A549 (cell line): Measurements from ENCODE around the gene STXBP2. TPM values are rescaled to one million over a fixed set of nuclear protein-coding genes. Genes with fewer than 3 reads are reported as not detected.

Experiments used
- ATAC-seq, 2 experiments: fragments of 200-7000 bp in 1 of 2; fragments of >200 bp in 1 of 2; cut with Nextera tagmentation in 1 of 2; cut with Tn5 transposase in 1 of 2; 3 replicates each; pipeline versions ENCODE4 v1.8.0 to v1.9.1; 2018 to 2020; ENCODE audit warnings: mild to moderate bottlenecking in 1 of 2, moderate library complexity in 1 of 2
- CTCF ChIA-PET: fragments of 300-600 bp; sonication (Branson Sonifier 250); formaldehyde crosslinking; extraction: SDS; loops from one replicate; lab custom pipeline; 2021; ENCODE audit warnings: antibody characterized with exemption, inconsistent platforms; lab: Yijun Ruan, JAX
- POLR2A ChIA-PET: fragments of 350-600 bp; formaldehyde crosslinking; extraction: SDS; loops from one replicate; lab custom pipeline; 2021; ENCODE audit warnings: antibody characterized with exemption, inconsistent platforms; lab: Yijun Ruan, JAX
- DNase-seq, 2 experiments: peaks; one replicate each; pipeline versions ENCODE4 v3.0.0 to v3.0.0-alpha.2; 2011 to 2016; ENCODE audit warnings: low read depth in 1 of 2, low spot score in 1 of 2
- FAIRE-seq: peaks from 2 replicates; lab custom pipeline; 2011; peaks lifted over from hg19 to GRCh38; lab: Jason Lieb, UNC
- H3K27ac ChIP-seq, 2 experiments: fragments of >200 bp; sonication (Bioruptor Twin); formaldehyde crosslinking; 3 replicates each; pipeline ENCODE4 v1.5.1; 2016 to 2017
- H3K4me1 ChIP-seq: fragments of >200 bp; sonication (Bioruptor Twin); formaldehyde crosslinking; 3 replicates; pipeline ENCODE4 v1.6.1; 2016
- H3K4me2 ChIP-seq: fragments of >200 bp; sonication (Bioruptor Twin); formaldehyde crosslinking; 3 replicates; pipeline ENCODE4 v1.6.1; 2016
- H3K4me3 ChIP-seq: fragments of >200 bp; sonication (Bioruptor Twin); formaldehyde crosslinking; 3 replicates; pipeline ENCODE4 v1.5.1; 2016
- H3K9me3 ChIP-seq: fragments of >200 bp; sonication (Bioruptor Twin); formaldehyde crosslinking; 3 replicates; pipeline ENCODE4 v1.6.1; 2016
- CBX2 ChIP-seq: fragments of 200-600 bp; sonication (generic); IDR thresholded peaks from 2 replicates; pipeline ENCODE4 v1.6.1; 2016; ENCODE audit warnings: low read depth, mild to moderate bottlenecking, borderline replicate concordance
- E2F6 ChIP-seq: IDR thresholded peaks from 2 replicates; pipeline ENCODE4 v1.6.1; 2012; ENCODE audit warnings: low read depth, borderline replicate concordance
- EHF ChIP-seq: fragments of 250-450 bp; sonication (Bioruptor Pico); IDR thresholded peaks from 2 replicates; pipeline ENCODE4 v1.5.0; 2020; ENCODE audit warnings: mild to moderate bottlenecking
- EP300 ChIP-seq, 2 experiments: fragments of >200 bp; sonication (Bioruptor Twin); formaldehyde crosslinking; IDR thresholded peaks; 2 replicates in 1 of 2; 3 replicates in 1 of 2; pipeline ENCODE4 v1.6.1; 2016 to 2017
- ESRRA ChIP-seq: fragments of 150-350 bp; IDR thresholded peaks from 2 replicates; pipeline ENCODE4 v1.6.1; 2014; ENCODE audit warnings: mild to moderate bottlenecking, low read length, borderline replicate concordance
- HES2 ChIP-seq: fragments of >200 bp; sonication (Bioruptor Twin); formaldehyde crosslinking; IDR thresholded peaks from 2 replicates; pipeline ENCODE4 v1.6.1; 2016
- HEYL ChIP-seq: fragments of 250-450 bp; sonication (Bioruptor Pico); IDR thresholded peaks from 2 replicates; pipeline ENCODE4 v1.8.0; 2021; ENCODE audit warnings: mild to moderate bottlenecking, moderate library complexity
- HOXA7 ChIP-seq: fragments of 250-450 bp; sonication (Bioruptor Pico); IDR thresholded peaks from 2 replicates; pipeline ENCODE4 v1.5.0; 2020; ENCODE audit warnings: mild to moderate bottlenecking, moderate library complexity
- JUNB ChIP-seq: fragments of >200 bp; sonication (Bioruptor Twin); formaldehyde crosslinking; IDR thresholded peaks from 2 replicates; pipeline ENCODE4 v1.6.1; 2016
- MAZ ChIP-seq: fragments of 150-350 bp; IDR thresholded peaks from 2 replicates; pipeline ENCODE4 v1.6.1; 2014; ENCODE audit warnings: antibody characterized with exemption, low read depth, low read length, borderline replicate concordance
- MYC ChIP-seq: IDR thresholded peaks from 2 replicates; pipeline ENCODE4 v1.6.1; 2012; ENCODE audit warnings: mild to moderate bottlenecking, inconsistent platforms, low read length, improper control_type of control experiment, borderline replicate concordance
- NPAS2 ChIP-seq: fragments of 250-450 bp; sonication (Bioruptor Pico); IDR thresholded peaks from 2 replicates; pipeline ENCODE4 v1.8.0; 2022; ENCODE audit warnings: mild to moderate bottlenecking, moderate library complexity, borderline replicate concordance
- NR3C1 ChIP-seq: fragments of >200 bp; sonication (Bioruptor Twin); formaldehyde crosslinking; IDR thresholded peaks from 3 replicates; pipeline ENCODE4 v1.6.1; 2017
- POLR2A ChIP-seq: IDR thresholded peaks from 2 replicates; pipeline ENCODE4 v1.6.1; 2012; ENCODE audit warnings: mild to moderate bottlenecking, low read length
- REST ChIP-seq: fragments of 200-600 bp; sonication (generic); IDR thresholded peaks from 2 replicates; pipeline ENCODE4 v1.6.1; 2016; ENCODE audit warnings: antibody characterized with exemption, mild to moderate bottlenecking, moderate library complexity
- RFX5 ChIP-seq: fragments of 450-650 bp; IDR thresholded peaks from 2 replicates; pipeline ENCODE4 v1.7.1; 2014; ENCODE audit warnings: antibody characterized with exemption, mild to moderate bottlenecking, moderate library complexity
- SREBF2 ChIP-seq: fragments of 450-650 bp; IDR thresholded peaks from 2 replicates; pipeline ENCODE4 v1.6.1; 2014; ENCODE audit warnings: mild to moderate bottlenecking, moderate library complexity
- TFCP2L1 ChIP-seq: fragments of 250-450 bp; sonication (Bioruptor Pico); IDR thresholded peaks from 2 replicates; pipeline ENCODE4 v1.5.0; 2021; ENCODE audit warnings: mild to moderate bottlenecking
- TP53 ChIP-seq: fragments of 250-450 bp; sonication (Bioruptor Pico); IDR thresholded peaks from 2 replicates; pipeline ENCODE4 v1.5.0; 2021; ENCODE audit warnings: mild to moderate bottlenecking, moderate library complexity
- ZC3H11A ChIP-seq: fragments of 450-650 bp; IDR thresholded peaks from 2 replicates; pipeline ENCODE4 v1.6.1; 2014; ENCODE audit warnings: antibody characterized with exemption, mild to moderate bottlenecking
- ZFP36 ChIP-seq: fragments of 450-650 bp; IDR thresholded peaks from 2 replicates; pipeline ENCODE4 v1.6.1; 2014; ENCODE audit warnings: borderline replicate concordance; ENCODE audit not compliant: partially characterized antibody
- ZNF302 ChIP-seq: fragments of 250-450 bp; sonication (Bioruptor Pico); IDR thresholded peaks from 2 replicates; pipeline ENCODE4 v1.9.0; 2021; ENCODE audit warnings: inconsistent platforms, mild to moderate bottlenecking, moderate library complexity
- WGBS: methylation state at CpG from one replicate; pipeline ENCODE4 v1.1.6; 2017; ENCODE audit errors: missing lambda C conversion rate; 5-methylcytosine and 5-hydroxymethylcytosine counted together
- polyA plus RNA-seq, 4 experiments: library from polyadenylated mRNA; depleted of rRNA in 3 of 4; stranded (reverse); fragments of >200 nt; fragmentation: RNase III in 1 of 4; extraction: RNeasy Plus Mini Kit Qiagen cat#74134 plus additional on column Dnase treatment in 1 of 4; gene quantifications; 2 replicates in 3 of 4; 3 replicates in 1 of 4; pipeline ENCODE4 v1.2.3, GENCODE V29; 2011 to 2017
- TF ChIP-seq, protein P1 (sequence below): fragments of 250-450 bp; sonication (Bioruptor Pico); IDR thresholded peaks from 2 replicates; pipeline ENCODE4 v1.5.0; 2021; ENCODE audit warnings: mild to moderate bottlenecking, moderate library complexity, borderline replicate concordance
- TF ChIP-seq, protein P2 (sequence below): fragments of 250-450 bp; sonication (Bioruptor Pico); IDR thresholded peaks from 2 replicates; pipeline ENCODE4 v1.5.0; 2020; ENCODE audit warnings: low read depth, mild to moderate bottlenecking, moderate library complexity
- TF ChIP-seq, protein P3 (sequence below): fragments of 150-350 bp; IDR thresholded peaks from 2 replicates; pipeline ENCODE4 v1.6.1; 2014; ENCODE audit warnings: low read depth, mild to moderate bottlenecking, low read length

Gene STXBP2
- polyA plus RNA-seq, 2 of the 4 experiments (the other 2 are of a cell fraction), result 41.4 to 47.2 TPM

DNA sequence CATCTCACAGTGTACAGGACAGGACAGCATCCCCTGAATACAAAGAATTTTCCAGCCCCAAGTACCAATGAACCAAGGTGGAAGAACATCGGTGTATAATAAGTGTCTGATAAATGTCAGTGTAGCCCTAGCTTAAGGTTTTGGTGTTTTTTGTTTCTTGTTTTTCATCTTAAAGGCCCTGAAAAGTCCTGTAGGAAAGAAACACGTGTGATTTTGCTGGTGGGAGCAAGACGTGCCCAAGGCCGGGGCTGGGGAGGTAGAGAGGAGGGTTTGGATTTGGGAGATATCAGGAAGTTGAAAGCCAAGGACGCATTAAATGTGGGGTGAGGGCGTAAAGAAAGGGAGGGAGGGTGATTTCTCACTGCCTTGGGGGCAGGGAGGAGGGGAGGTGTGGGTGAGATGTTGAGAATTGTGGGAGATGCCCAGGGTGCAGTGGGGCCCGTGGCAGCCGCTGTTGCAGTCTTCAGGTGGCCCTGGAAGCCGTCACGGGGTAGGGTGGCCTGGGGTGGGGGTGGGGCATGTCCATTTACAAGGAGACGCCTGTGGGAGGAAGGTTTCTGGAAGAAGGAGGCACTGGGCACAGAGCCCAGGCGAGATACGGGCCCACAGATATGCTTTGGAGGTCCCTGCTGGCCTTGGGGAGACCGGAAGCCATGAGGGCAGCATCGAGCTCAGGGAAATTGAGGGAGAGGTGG is 34.5 kb upstream of the STXBP2 start:
- no peak for FAIRE-seq
- no peaks in the 10 kb centered on the region for H3K4me1 ChIP-seq
- TF ChIP-seq MYC (no peak), SREBF2 (no peak), ZFP36 (no peak), JUNB (no peak), HEYL (no peak), EHF (no peak), POLR2A (no peak), TP53 (CRISPR knock-in tag) (no peak), CBX2 (no peak), RFX5 (no peak)
- TF ChIP-seq, protein P1, sequence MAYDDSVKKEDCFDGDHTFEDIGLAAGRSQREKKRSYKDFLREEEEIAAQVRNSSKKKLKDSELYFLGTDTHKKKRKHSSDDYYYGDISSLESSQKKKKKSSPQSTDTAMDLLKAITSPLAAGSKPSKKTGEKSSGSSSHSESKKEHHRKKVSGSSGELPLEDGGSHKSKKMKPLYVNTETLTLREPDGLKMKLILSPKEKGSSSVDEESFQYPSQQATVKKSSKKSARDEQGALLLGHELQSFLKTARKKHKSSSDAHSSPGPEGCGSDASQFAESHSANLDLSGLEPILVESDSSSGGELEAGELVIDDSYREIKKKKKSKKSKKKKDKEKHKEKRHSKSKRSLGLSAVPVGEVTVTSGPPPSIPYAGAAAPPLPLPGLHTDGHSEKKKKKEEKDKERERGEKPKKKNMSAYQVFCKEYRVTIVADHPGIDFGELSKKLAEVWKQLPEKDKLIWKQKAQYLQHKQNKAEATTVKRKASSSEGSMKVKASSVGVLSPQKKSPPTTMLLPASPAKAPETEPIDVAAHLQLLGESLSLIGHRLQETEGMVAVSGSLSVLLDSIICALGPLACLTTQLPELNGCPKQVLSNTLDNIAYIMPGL, result no peak
- TF ChIP-seq, all 56 proteins: peak for 0
- H3K27ac ChIP-seq, result no peak overlapping the region
- no peak for ATAC-seq
- ChIA-PET CTCF (no interaction called here), POLR2A (no interaction called here)
- no peaks in the 10 kb centered on the region for H3K9me3 ChIP-seq
- H3K4me3 ChIP-seq, result no peak overlapping the region
- WGBS, result 75% methylated on average over 11 of the region's 15 CpGs
- no peak for DNase-seq
- H3K4me2 ChIP-seq, result no peak overlapping the region

DNA sequence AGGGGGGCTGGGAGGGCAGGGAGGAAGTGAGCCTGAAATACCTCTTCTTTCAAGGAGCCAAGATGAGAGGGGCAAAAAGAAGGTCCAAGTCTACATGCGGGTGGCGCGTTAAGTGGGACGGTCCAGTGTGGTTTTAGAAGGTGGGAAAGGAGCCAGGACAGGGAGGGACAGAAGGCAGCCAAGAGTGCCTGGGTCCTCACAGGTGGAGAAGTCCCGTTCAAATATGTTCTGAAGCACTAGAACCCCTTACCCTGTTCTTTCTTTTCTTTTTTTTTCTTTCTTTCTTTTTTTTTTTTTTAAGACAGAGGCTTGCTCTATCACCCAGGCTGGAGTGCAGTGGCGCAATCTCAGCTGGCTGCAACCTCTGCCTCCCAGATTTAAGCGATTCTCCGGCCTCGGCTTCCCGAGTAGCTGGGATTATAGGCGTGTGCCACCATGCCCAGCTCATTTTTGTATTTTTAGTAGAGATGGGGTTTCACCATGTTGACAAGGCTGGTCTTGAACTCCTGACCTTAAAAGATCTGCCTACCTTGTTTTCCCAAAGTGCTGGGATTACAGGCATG is 33.9 kb upstream of the STXBP2 start:
- FAIRE-seq, result no peak
- POLR2A ChIA-PET, result no interaction called here

More for the DNA sequence above, 33.9 kb upstream of the STXBP2 start:
- Histone ChIP-seq H3K4me1 (no peaks in the 10 kb centered on the region), H3K9me3 (no peaks in the 10 kb centered on the region), H3K4me2 (no peak overlapping the region), H3K27ac (no peak overlapping the region), H3K4me3 (no peak overlapping the region)
- WGBS, result 82% methylated on average over 11 of the region's 11 CpGs
- DNase-seq, result no peak
- TF ChIP-seq TFCP2L1 (CRISPR knock-in tag) (no peak), NR3C1 (no peak), ZNF302 (no peak), EHF (no peak), MAZ (no peak), HOXA7 (CRISPR knock-in tag) (no peak), ESRRA (no peak), NPAS2 (CRISPR knock-in tag) (no peak), REST (no peak), POLR2A (no peak), E2F6 (no peak), RFX5 (no peak), HES2 (no peak), ZC3H11A (no peak), EP300 (IDR thresholded peaks at IDR 0.05) (no peak)
- TF ChIP-seq, protein P2, sequence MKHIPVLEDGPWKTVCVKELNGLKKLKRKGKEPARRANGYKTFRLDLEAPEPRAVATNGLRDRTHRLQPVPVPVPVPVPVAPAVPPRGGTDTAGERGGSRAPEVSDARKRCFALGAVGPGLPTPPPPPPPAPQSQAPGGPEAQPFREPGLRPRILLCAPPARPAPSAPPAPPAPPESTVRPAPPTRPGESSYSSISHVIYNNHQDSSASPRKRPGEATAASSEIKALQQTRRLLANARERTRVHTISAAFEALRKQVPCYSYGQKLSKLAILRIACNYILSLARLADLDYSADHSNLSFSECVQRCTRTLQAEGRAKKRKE, result no peak
- TF ChIP-seq, protein P3, sequence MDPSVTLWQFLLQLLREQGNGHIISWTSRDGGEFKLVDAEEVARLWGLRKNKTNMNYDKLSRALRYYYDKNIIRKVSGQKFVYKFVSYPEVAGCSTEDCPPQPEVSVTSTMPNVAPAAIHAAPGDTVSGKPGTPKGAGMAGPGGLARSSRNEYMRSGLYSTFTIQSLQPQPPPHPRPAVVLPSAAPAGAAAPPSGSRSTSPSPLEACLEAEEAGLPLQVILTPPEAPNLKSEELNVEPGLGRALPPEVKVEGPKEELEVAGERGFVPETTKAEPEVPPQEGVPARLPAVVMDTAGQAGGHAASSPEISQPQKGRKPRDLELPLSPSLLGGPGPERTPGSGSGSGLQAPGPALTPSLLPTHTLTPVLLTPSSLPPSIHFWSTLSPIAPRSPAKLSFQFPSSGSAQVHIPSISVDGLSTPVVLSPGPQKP, result no peak
- CTCF ChIA-PET, result interaction anchor here (2.0 kb wide), 1 partner anchor 35 kb away, joined by 7 read pairs; no protein-coding TSS in a partner anchor
- ATAC-seq, result no peak
